Esophagus squamous epithelium (tissue), 4 donors: ENCODE results near the gene GPR176.

Source experiments
- CTCF ChIP-seq, 6 experiments: fragments of 450-650 bp in 4 of 6; fragments of 200-600 bp in 2 of 6; sonication (generic) in 2 of 6; IDR thresholded peaks; one replicate each; pipeline ENCODE4 v1.5.1; 2016 to 2019; ENCODE audit warnings: antibody characterized with exemption in 6 of 6, mild to moderate bottlenecking in 4 of 6, moderate library complexity in 4 of 6
- POLR2A ChIP-seq, 4 donors: fragments of 450-650 bp; IDR thresholded peaks; one replicate each; pipeline ENCODE4 v1.6.1; 2017; ENCODE audit warnings: antibody characterized with exemption in 4 of 4, mild to moderate bottlenecking in 4 of 4, moderate library complexity in 3 of 4

GRCh38 chr15:39882602-39883001 lies 37.5 kb downstream of the GPR176 start:
- TF ChIP-seq CTCF (IDR thresholded peaks at IDR 0.05) (no peak), POLR2A (IDR thresholded peaks at IDR 0.05) (no peak)
